ENCODE measurements around the gene C12orf56. TPM values are rescaled to one million over a fixed set of nuclear protein-coding genes. Genes with fewer than 3 reads are reported as not detected.
"Not testable (repeated sequence)": the region's sequence is repeated elsewhere in the genome, so short reads cannot be mapped to it uniquely, and the experiment has no call there.

C12orf56 gene
- total and polyA plus RNA-seq, 8 donors: 1.5 to 1.7 (median 1.5) TPM; not detected in 5

DNA sequence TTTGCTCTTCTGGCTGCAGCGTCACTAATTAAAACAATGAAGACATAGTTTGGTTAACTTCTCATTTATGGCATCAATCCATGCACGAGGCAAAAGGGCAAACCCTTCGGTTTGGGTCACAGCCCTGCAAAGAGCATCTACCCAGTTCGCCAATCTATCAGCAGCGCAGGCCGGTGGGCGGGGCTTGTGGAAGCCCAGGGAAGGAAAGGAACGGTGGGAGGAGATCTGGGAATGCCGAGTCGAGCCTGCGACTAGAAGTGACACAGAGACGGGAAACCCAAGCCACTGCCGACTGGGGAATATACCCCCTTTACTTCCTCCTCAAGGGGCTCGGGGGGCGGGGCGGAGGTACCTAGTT is 168.9 kb downstream of the C12orf56 start:
- DNase-seq: peak; percentile 90 to 93
- H3K4me3 ChIP-seq: peak overlapping the region; percentile 67 to 92 (median 86)
- H3K27me3 ChIP-seq: no peaks in the 10 kb centered on the region
- H3K9me3 ChIP-seq: no peaks in the 10 kb centered on the region
- H3K4me1 ChIP-seq: peaks cover 0 to 20% (median 7%) of the 10 kb centered on the region in 4 donors
- TF ChIP-seq EP300 (IDR thresholded peaks at IDR 0.05): no peak
- intact Hi-C loops (cut with DNase I; ENCODE audit: low total_unique reads): no loop called here
- no peaks in the 10 kb centered on the region for H3K36me3 ChIP-seq
- WGBS, 5 donors: 0% methylated on average over 16 of the region's 16 CpGs
- H3K27ac ChIP-seq: peak overlapping the region; percentile 77 to 96 (median 94)

GRCh38 chr12:64220046-64220445 is 170.5 kb downstream of the C12orf56 start:
- intact Hi-C loops (cut with DNase I; ENCODE audit: low total_unique reads): no loop called here
- TF ChIP-seq POLR2AphosphoS5 (IDR thresholded peaks at IDR 0.05) (no peak), CTCF (IDR thresholded peaks at IDR 0.05) (no peak), POLR2A (IDR thresholded peaks at IDR 0.05) (no peak)
- no peak overlapping the region for H3K27ac ChIP-seq
- DNase-seq: no peak
- WGBS, 5 donors: 90 to 94% (median 91%) methylated on average over 3 of the region's 3 CpGs
- no peaks in the 10 kb centered on the region for H3K27me3 ChIP-seq
- peaks cover 0 to 20% (median 7%) of the 10 kb centered on the region in 4 donors for H3K4me1 ChIP-seq
- no peaks in the 10 kb centered on the region for H3K9me3 ChIP-seq
- no peak overlapping the region for H3K4me3 ChIP-seq
- H3K36me3 ChIP-seq: peaks cover 0 to 7% (median 3%) of the 10 kb centered on the region in 4 donors

DNA sequence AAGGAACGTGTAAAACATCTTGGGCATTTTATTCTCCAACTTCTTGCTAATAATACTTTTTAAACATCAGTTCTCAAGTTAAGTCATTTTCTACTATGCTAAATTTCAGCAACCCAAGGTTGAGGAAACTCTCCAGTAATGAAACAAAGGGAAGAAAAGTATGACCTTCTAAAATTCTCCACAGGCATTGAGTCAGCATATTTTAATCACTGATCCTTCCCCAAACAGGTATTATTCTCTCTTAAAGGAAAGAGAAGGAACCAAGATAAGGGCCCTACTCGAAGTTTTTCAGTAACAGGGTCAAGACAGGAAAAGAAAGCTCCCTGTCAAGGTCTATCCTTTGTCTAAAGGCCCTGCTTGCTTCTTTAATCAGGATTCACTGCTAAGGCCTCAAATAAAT is 171.4 kb downstream of the C12orf56 start:
- H3K27me3 ChIP-seq: no peaks in the 10 kb centered on the region
- H3K9me3 ChIP-seq: no peaks in the 10 kb centered on the region
- no peak overlapping the region for H3K4me3 ChIP-seq
- H3K4me1 ChIP-seq: peaks cover 0 to 20% (median 7%) of the 10 kb centered on the region in 4 donors
- peak in 1 of 2 donors; percentile 24 for DNase-seq
- peaks cover 0 to 16% (median 10%) of the 10 kb centered on the region in 4 donors for H3K36me3 ChIP-seq
- peak overlapping the region in 1 of 5 donors; percentile 47 for H3K27ac ChIP-seq
- intact Hi-C loops (cut with DNase I; ENCODE audit: low total_unique reads): no loop called here
- no peak for TF ChIP-seq EP300 (IDR thresholded peaks at IDR 0.05)
- no peak for TF ChIP-seq POLR2AphosphoS5 (IDR thresholded peaks at IDR 0.05)
- TF ChIP-seq POLR2A (IDR thresholded peaks at IDR 0.05): no peak
- no peak for TF ChIP-seq CTCF (IDR thresholded peaks at IDR 0.05)
- WGBS, 5 donors: 23 to 41% (median 31%) methylated on average over 2 of the region's 2 CpGs

GRCh38 chr12:64218597-64218996 is 172.0 kb downstream of the C12orf56 start:
- peaks cover 0 to 21% (median 16%) of the 10 kb centered on the region in 4 donors for H3K36me3 ChIP-seq
- H3K27ac ChIP-seq: peak overlapping the region in 1 of 5 donors; percentile 47
- H3K27me3 ChIP-seq: no peaks in the 10 kb centered on the region
- H3K9me3 ChIP-seq: no peaks in the 10 kb centered on the region
- H3K4me1 ChIP-seq: peaks cover 0 to 20% (median 7%) of the 10 kb centered on the region in 4 donors
- TF ChIP-seq POLR2AphosphoS5 (IDR thresholded peaks at IDR 0.05) (no peak), EP300 (IDR thresholded peaks at IDR 0.05) (no peak), POLR2A (IDR thresholded peaks at IDR 0.05) (no peak), CTCF (IDR thresholded peaks at IDR 0.05) (no peak)
- intact Hi-C loops (cut with DNase I; ENCODE audit: low total_unique reads): no loop called here
- H3K4me3 ChIP-seq: no peak overlapping the region
- DNase-seq: peak in 1 of 2 donors; percentile 6
- 23 to 60% (median 36%) methylated on average over 5 of the region's 5 CpGs for WGBS, 5 donors

- intact Hi-C loops (cut with DNase I; ENCODE audit: low total_unique reads): not testable (repeated sequence)
These were observed 172.9 kb downstream of the C12orf56 start for GRCh38 chr12:64217643-64218042.

More at GRCh38 chr12:64217643-64218042, 172.9 kb downstream of the C12orf56 start:
- whole genome bisulfite sequencing, 5 donors: 94 to 100% (median 98%) methylated on average over 7 of the region's 7 CpGs
- H3K9me3 ChIP-seq, H3K27ac ChIP-seq, DNase-seq, H3K27me3 ChIP-seq, H3K4me3 ChIP-seq: not testable (repeated sequence)
- peaks cover 0 to 20% (median 7%) of the 10 kb centered on the region in 4 donors for H3K4me1 ChIP-seq
- peaks cover 0 to 30% (median 22%) of the 10 kb centered on the region in 4 donors for H3K36me3 ChIP-seq

All from stomach (tissue), 9 donors.